ENCODE results near the gene ORC3.
"Not testable (repeated sequence)": the region's sequence is repeated elsewhere in the genome, so short reads cannot be mapped to it uniquely, and the experiment has no call there.

The ORC3 gene

GRCh38 chr6:87663434-87663833 lies 73.5 kb downstream of the ORC3 start:
- DNase-seq, result no peak

DNA sequence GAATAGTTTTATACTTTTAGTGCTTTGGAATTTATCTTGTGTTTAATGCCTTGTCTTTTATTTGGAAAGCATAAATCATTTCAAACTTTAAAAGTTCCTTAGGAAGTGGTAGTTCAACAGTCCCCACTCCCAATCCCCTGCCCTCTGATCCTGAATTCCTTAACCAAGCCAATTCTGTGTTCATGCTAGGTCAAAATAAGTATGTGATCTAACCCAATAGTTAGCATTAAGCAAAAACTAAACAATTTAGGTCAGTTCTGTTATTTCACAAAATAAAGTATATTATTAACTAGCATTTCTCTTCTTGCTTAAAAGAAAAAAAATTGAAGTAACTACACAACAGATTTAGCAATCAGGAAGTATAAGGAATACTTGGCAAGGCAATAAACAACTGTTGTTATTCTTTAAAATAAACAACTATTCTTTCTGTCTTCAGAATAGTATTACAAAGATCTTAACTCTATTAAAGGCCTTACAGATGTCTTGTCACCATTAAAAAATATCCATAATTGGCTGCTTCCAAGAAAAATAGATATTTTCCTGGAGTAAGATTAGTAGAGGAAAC lies 75.1 kb downstream of the ORC3 start:
- DNase-seq, result no peak

- no peak for DNase-seq
These were observed 77.1 kb downstream of the ORC3 start for GRCh38 chr6:87667032-87667431.

GRCh38 chr6:87668013-87668412 lies 78.1 kb downstream of the ORC3 start:
- no peak for DNase-seq

- no peak for DNase-seq
These were observed 79.1 kb downstream of the ORC3 start for GRCh38 chr6:87669051-87669450.

DNA sequence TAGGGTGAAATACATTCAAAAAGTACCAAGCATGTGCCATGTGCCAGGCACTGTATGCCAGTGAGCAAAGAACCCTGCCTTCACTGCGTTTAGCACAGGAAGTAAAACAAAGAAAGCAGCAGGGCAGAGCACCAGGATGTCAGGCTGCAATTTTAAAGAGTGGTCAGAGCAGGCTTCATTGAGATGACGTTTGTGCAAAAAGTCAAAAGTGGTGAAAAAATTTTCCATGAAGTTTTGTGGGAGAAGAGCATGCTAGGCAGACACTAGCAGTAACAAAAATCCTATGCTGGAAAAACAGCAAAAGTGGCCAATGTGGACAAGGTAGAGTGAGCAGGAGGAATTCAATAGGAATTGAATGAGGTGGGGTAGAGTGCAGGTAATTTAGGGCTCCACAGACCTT lies 80.8 kb downstream of the ORC3 start:
- no peak for DNase-seq

GRCh38 chr6:87671555-87672029 lies 81.7 kb downstream of the ORC3 start:
- DNase-seq, result no peak

GRCh38 chr6:87672641-87673040 lies 82.7 kb downstream of the ORC3 start:
- no peak for DNase-seq

GRCh38 chr6:87673237-87673636 lies 83.3 kb downstream of the ORC3 start:
- DNase-seq, result no peak

DNA sequence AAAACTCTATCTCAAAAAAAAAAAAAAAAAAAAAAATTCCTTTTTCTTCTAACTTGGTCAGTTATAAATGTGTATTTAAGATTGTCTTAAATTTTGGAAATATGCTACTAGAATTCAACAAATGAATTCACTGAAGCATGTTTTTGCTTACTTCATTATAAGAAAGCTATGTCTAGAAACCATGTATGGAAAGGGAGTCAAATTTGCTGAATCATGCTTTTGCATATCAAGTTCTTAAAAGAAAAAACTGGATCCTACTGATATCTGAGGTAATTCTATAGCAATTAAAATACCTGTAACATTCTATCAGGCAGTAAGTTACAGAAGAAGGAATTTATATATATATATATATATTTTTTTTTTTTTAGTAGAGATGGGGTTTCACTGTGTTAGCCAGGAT lies 84.4 kb downstream of the ORC3 start:
- no peak for DNase-seq

DNA sequence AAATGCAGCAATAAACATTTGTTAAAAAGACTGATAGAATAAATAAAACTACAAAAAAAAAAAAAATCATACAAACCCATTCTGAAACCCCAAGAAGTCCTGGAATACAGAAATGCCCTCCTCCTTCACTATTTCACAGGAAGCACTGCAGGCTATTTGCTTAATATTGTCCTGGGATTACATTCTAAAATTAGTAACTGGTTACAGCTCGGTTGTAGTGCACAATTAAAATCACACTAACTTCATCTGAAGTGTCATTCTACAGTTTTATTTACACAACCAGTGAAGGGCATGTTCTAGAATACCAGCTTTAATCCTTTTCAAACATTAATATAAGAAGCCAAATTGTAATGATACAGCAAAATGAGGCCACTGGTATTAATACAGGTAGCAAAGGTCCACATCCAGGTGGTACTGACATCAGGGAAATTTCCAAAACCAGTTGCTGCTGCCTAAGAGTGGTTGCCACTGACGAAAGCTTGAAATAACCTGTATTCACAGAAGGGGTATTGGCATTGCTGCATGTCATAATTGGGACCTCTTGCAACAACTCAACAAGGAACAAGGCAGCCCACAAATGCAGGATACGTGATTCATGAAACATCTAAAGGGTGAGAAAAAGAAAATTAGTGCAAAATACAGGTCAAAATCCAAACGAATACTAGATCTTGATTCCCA lies 85.2 kb downstream of the ORC3 start:
- DNase-seq, result no peak

- no peak for DNase-seq
These were observed 92.4 kb downstream of the ORC3 start for GRCh38 chr6:87682310-87682709.

DNA sequence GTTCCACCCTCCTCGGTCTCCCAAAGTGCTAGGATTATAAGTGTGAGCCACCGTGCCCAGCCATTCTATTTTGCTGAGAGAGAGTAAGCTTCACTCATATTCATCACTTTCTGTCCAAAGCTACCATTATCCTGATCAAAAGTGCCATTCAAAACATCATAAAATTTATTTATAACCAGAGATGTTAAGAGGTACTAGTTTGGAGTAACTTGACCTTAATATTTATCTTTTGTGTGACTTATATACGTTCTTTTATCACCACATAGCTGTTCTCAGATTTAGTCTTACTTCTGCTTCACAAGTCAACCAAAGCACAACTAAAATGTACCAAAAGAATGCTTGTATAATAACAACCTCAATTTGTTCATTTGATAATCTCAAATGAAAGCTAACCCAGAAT lies 94.0 kb downstream of the ORC3 start:
- DNase-seq, result no peak

- no peak for DNase-seq
These were observed 95.1 kb downstream of the ORC3 start for GRCh38 chr6:87684895-87685654.

GRCh38 chr6:87686636-87687205 lies 96.8 kb downstream of the ORC3 start:
- DNase-seq, result not testable (repeated sequence)

- no peak for DNase-seq
These were observed 97.4 kb downstream of the ORC3 start for GRCh38 chr6:87687296-87687695.

DNA sequence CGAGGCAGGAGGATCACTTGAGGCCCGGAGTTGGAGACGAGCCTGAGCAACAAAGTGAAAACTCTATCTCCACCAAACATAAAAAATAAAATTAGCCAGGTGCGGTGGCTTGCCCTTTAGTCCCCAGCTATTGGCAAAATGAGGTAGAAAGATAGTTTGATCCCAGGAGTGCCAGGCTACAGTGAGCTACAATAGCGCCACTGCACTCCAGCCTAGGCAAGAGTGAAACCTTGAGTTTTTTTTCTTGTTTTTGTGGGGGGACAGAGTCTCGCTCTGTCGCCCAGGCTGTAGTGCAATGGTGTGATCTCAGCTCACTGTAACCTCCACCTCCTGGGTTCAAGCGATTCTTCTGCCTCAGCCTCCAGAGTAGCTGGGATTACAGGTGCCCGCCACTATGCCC lies 98.0 kb downstream of the ORC3 start:
- not testable (repeated sequence) for DNase-seq

DNA sequence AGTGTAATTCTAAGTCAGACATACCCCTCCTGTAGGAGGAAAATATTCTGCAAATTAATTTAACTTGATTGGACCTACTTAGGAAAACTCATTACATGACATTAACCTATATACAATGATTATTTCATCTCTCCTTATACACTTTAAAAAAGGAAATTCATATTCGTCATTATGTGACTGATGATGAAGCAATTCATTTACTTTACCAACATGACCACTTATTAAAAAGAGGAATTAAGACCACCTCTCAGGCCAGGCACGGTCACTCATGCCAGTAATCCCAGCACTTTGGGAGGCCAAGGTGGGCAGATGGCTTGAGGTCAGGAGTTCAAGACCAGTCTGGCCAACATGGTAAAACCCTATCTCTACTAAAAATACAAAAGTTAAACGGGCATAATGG lies 100.5 kb downstream of the ORC3 start:
- DNase-seq, result no peak

- DNase-seq, result no peak
These were observed 102.2 kb downstream of the ORC3 start for GRCh38 chr6:87692086-87692485.

- DNase-seq, result not testable (repeated sequence)
These were observed 106.9 kb downstream of the ORC3 start for GRCh38 chr6:87696817-87697216.

DNA sequence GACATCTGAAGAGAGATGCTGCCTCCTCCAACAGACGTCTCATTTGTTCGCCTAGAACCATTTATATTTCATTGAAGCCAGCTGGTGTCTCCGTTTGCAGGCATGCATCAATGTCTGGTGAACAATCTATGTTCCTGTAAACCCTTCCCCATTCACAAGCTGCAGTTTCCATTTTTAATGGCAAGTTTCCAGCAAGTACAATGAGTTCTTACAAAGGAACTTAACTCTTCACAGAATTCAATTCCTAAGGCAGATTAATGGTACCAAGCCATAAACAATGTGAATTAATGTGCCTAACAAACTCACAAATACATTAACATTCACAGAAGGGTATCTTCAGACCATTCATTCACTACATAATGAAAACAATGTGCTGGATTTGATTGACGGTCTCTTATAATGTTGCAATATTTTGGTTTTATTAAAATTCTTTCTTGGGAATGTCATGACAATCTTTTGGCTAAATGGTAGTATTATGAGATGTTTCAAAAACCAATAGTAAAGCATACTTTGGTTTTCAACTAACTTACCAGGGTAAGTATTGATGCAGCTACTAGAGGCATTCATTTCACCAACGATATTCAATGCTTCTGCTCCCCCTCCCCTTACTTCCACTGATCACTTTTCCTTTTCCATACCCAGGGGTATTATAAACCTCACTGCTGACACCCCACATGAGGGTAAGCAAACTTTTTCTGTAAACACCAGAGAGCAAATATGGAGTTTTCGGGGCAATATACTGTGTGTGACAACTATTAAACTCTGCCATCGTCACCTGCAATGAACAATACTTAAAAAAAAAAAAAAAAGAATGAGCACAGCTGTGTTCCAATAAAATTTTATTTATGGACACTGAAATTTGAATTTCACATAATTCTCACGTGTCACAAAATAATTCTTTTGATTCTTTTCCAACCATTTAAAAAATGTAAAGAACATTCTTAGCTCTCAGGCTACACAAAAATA lies 107.9 kb downstream of the ORC3 start:
- DNase-seq, result no peak

- no peak for DNase-seq
These were observed 108.6 kb downstream of the ORC3 start for GRCh38 chr6:87698547-87699006.

Measured in stimulated activated CD4-positive, alpha-beta T cell treated with anti-CD3 and anti-CD28 coated beads, Interleukin-15, amount 100 ng/mL, for 24 hours (primary cell).